ENCODE results near the gene OSBPL10. TPM values are rescaled to one million over a fixed set of nuclear protein-coding genes. Genes with fewer than 3 reads are reported as not detected.

Gene OSBPL10
- total and polyA plus RNA-seq, 9 donors = 2.5 to 36.6 (median 10.6) TPM

- no peak for DNase-seq
- no peaks in the 10 kb centered on the region for H3K9me3 ChIP-seq
- TF ChIP-seq EP300 (IDR thresholded peaks at IDR 0.05) (no peak), CTCF (IDR thresholded peaks at IDR 0.05) (no peak), POLR2A (IDR thresholded peaks at IDR 0.05) (no peak)
- H3K4me1 ChIP-seq (ENCODE audit: insufficient read depth) = no peaks in the 10 kb centered on the region
- 97 to 99% (median 98%) methylated on average over 11 of the region's 11 CpGs for WGBS, 3 donors
- H3K4me3 ChIP-seq = no peak overlapping the region
- no peak overlapping the region for H3K27ac ChIP-seq
- H3K36me3 ChIP-seq = no peaks in the 10 kb centered on the region
- H3K27me3 ChIP-seq = no peaks in the 10 kb centered on the region
- intact Hi-C loops (cut with DNase I) = no loop called here
These were observed 170.1 kb downstream of the OSBPL10 start for GRCh38 chr3:31810991-31811433.

DNA sequence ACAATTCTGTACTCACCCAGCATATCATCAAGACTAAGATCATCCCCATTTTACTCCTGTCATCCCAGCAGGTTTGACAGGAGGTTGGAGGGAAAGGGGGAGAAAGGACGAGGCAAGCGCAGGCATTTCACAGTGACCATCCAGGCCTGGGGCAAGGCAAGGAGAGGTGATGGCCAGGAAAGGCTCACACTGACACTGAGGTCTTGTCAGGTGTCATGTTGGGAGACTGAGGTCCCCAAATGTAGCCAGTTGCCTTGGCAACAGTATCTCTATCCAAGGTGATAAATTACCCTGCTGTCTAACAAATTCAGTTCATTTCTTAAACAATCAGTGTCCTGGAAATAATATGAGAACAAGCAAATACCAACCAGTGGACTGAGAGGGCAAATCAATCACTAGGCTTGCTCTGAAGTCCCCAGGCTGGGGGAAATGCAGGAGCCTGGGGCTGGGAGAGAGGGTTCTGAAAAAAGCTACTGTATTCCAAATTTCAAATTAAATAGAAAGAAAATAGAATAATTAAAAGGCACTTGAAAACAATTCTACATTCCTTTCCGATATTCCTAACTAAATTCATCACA lies 172.8 kb downstream of the OSBPL10 start:
- H3K9me3 ChIP-seq = no peaks in the 10 kb centered on the region
- no peaks in the 10 kb centered on the region for H3K27me3 ChIP-seq
- WGBS, 3 donors = 93 to 98% (median 95%) methylated on average over 3 of the region's 3 CpGs
- intact Hi-C loops (cut with DNase I) = no loop called here
- no peak overlapping the region for H3K4me3 ChIP-seq
- no peak for DNase-seq
- no peak for TF ChIP-seq POLR2A (IDR thresholded peaks at IDR 0.05)
- TF ChIP-seq EP300 (IDR thresholded peaks at IDR 0.05) = no peak
- TF ChIP-seq CTCF (IDR thresholded peaks at IDR 0.05) = no peak
- H3K36me3 ChIP-seq = no peaks in the 10 kb centered on the region
- no peaks in the 10 kb centered on the region for H3K4me1 ChIP-seq (ENCODE audit: insufficient read depth)
- no peak overlapping the region for H3K27ac ChIP-seq

- intact Hi-C loops (cut with DNase I) = no loop called here
- H3K36me3 ChIP-seq = no peaks in the 10 kb centered on the region
- no peaks in the 10 kb centered on the region for H3K4me1 ChIP-seq (ENCODE audit: insufficient read depth)
- WGBS, 3 donors = 35 to 50% (median 49%) methylated on average over 10 of the region's 10 CpGs
- TF ChIP-seq POLR2A (IDR thresholded peaks at IDR 0.05) (no peak), CTCF (IDR thresholded peaks at IDR 0.05) (no peak)
- no peak overlapping the region for H3K27ac ChIP-seq
- no peaks in the 10 kb centered on the region for H3K9me3 ChIP-seq
- DNase-seq = no peak
- no peak overlapping the region for H3K4me3 ChIP-seq
- H3K27me3 ChIP-seq = no peaks in the 10 kb centered on the region
These were observed 176.6 kb downstream of the OSBPL10 start for GRCh38 chr3:31804251-31805051.

- no peak overlapping the region for H3K27ac ChIP-seq
- no peaks in the 10 kb centered on the region for H3K36me3 ChIP-seq
- no peak for TF ChIP-seq CTCF (IDR thresholded peaks at IDR 0.05)
- no peak for TF ChIP-seq EP300 (IDR thresholded peaks at IDR 0.05)
- no peak for TF ChIP-seq POLR2A (IDR thresholded peaks at IDR 0.05)
- no peaks in the 10 kb centered on the region for H3K9me3 ChIP-seq
- no peak for DNase-seq
- no peaks in the 10 kb centered on the region for H3K27me3 ChIP-seq
- intact Hi-C loops (cut with DNase I) = no loop called here
- H3K4me1 ChIP-seq (ENCODE audit: insufficient read depth) = no peaks in the 10 kb centered on the region
- no peak overlapping the region for H3K4me3 ChIP-seq
- 89 to 93% (median 90%) methylated on average over 7 of the region's 7 CpGs for WGBS, 3 donors
These were observed 177.9 kb downstream of the OSBPL10 start for GRCh38 chr3:31802981-31803740.

Data from ovary (tissue), 9 donors.